Endothelial cell of umbilical vein (primary cell): Measurements from ENCODE around the gene MOB3B. TPM values are rescaled to one million over a fixed set of nuclear protein-coding genes. Genes with fewer than 3 reads are reported as not detected.

Experiments used
- BruUV-seq: library from RNA; stranded (reverse); fragments of 400-500 nt; replicated peaks from 2 replicates; lab custom pipeline; 2021; lab: Mats Ljungman, UMichigan
- CTCF ChIA-PET: fragments of 300-600, 350-600 bp; sonication (Branson Sonifier 250); formaldehyde crosslinking; loops from one replicate; lab custom pipeline; 2021; ENCODE audit warnings: antibody characterized with exemption, inconsistent platforms; lab: Charles Lee
- POLR2A ChIA-PET: fragments of 300-600, 350-600 bp; sonication (Branson Sonifier 250); formaldehyde crosslinking; loops from one replicate; lab custom pipeline; 2021; ENCODE audit warnings: antibody characterized with exemption, inconsistent platforms; lab: Charles Lee
- DNase-seq: peaks from one replicate; pipeline ENCODE4 v3.0.0-alpha.2; 2011; ENCODE audit warnings: low read depth, low spot score
- FAIRE-seq: peaks from 2 replicates; lab custom pipeline; 2011; peaks lifted over from hg19 to GRCh38; lab: Jason Lieb, UNC
- H2AFZ ChIP-seq: 2 replicates; pipeline ENCODE4 v1.6.0; 2012; ENCODE audit warnings: low read depth, low read length, control low read depth, inconsistent platforms
- H3K27ac ChIP-seq: 2 replicates; pipeline ENCODE4 v1.5.1; 2011; ENCODE audit warnings: low read depth, mild to moderate bottlenecking, control low read depth, low read length, moderate library complexity; ENCODE audit not compliant: insufficient read depth
- H3K27me3 ChIP-seq, 2 experiments: 2 replicates each; pipeline versions ENCODE4 v1.6.0 to v1.6.1; 2011; ENCODE audit warnings: low read length in 2 of 2, mixed read lengths in 1 of 2; ENCODE audit not compliant: control insufficient read depth in 2 of 2, insufficient read depth in 2 of 2
- H3K36me3 ChIP-seq, 2 experiments: 2 replicates in 1 of 2; 3 replicates in 1 of 2; pipeline ENCODE4 v1.5.1; 2011; ENCODE audit warnings: low read length in 2 of 2, mild to moderate bottlenecking in 1 of 2, moderate library complexity in 1 of 2; ENCODE audit not compliant: control insufficient read depth in 2 of 2, insufficient read depth in 2 of 2; ENCODE audit errors: extremely low read depth in 1 of 2
- H3K4me1 ChIP-seq: 3 replicates; pipeline ENCODE4 v1.5.1; 2011; ENCODE audit warnings: mild to moderate bottlenecking, low read length; ENCODE audit not compliant: control insufficient read depth, insufficient read depth; ENCODE audit errors: extremely low read depth
- H3K4me2 ChIP-seq: 2 replicates; pipeline ENCODE4 v1.6.1; 2011; ENCODE audit warnings: low read length, control low read depth, mixed read lengths; ENCODE audit not compliant: insufficient read depth
- H3K4me3 ChIP-seq, 3 experiments: fragments of 200-600 bp in 1 of 3; sonication (generic), shearing (Covaris generic) in 1 of 3; replicated peaks in 1 of 3; 2 replicates each; pipeline ENCODE4 v1.5.1; 2011 to 2016; ENCODE audit warnings: control low read depth in 3 of 3, low read length in 3 of 3, mild to moderate bottlenecking in 2 of 3, inconsistent platforms in 1 of 3, low read depth in 1 of 3, moderate library complexity in 1 of 3; ENCODE audit not compliant: insufficient read depth in 1 of 3
- H3K79me2 ChIP-seq: 2 replicates; pipeline ENCODE4 v1.6.0; 2012; ENCODE audit warnings: low read length, inconsistent platforms; ENCODE audit not compliant: control insufficient read depth, insufficient read depth
- H3K9ac ChIP-seq: replicated peaks from 2 replicates; pipeline ENCODE3; 2011; ENCODE audit warnings: low read length, control low read depth; ENCODE audit not compliant: insufficient read depth; ENCODE audit errors: extremely low read depth
- H3K9me1 ChIP-seq: replicated peaks from 3 replicates; pipeline ENCODE4 v1.6.0; 2011; ENCODE audit warnings: mild to moderate bottlenecking, low read length; ENCODE audit not compliant: control insufficient read depth, insufficient read depth; ENCODE audit errors: extremely low read depth
- H3K9me3 ChIP-seq: replicated peaks from 2 replicates; pipeline ENCODE4 v1.5.1; 2012; ENCODE audit warnings: low read length, inconsistent platforms; ENCODE audit not compliant: control insufficient read depth, insufficient read depth
- H4K20me1 ChIP-seq: replicated peaks from 2 replicates; pipeline ENCODE3; 2011; ENCODE audit warnings: mild to moderate bottlenecking, low read length; ENCODE audit not compliant: control insufficient read depth, insufficient read depth; ENCODE audit errors: extremely low read depth
- CTCF ChIP-seq, 2 donors: IDR thresholded peaks; 1 replicate in 1 of 2; 2 replicates in 1 of 2; pipeline ENCODE4 v1.5.1; 2011; ENCODE audit warnings: low read length in 2 of 2, mild to moderate bottlenecking in 2 of 2, moderate library complexity in 2 of 2, control low read depth in 1 of 2, inconsistent platforms in 1 of 2, low read depth in 1 of 2; ENCODE audit not compliant: insufficient read depth in 1 of 2; ENCODE audit errors: extremely low read depth in 1 of 2
- EZH2 ChIP-seq: IDR thresholded peaks from 2 replicates; pipeline ENCODE4 v1.6.1; 2012; ENCODE audit warnings: borderline replicate concordance, low read depth, mild to moderate bottlenecking, moderate library complexity, low read length, inconsistent platforms; ENCODE audit not compliant: severe bottlenecking
- GATA2 ChIP-seq: IDR thresholded peaks from 2 replicates; pipeline ENCODE4 v1.7.0; 2011; ENCODE audit warnings: low read depth, mild to moderate bottlenecking, moderate library complexity, mixed read lengths, low read length; ENCODE audit not compliant: insufficient read length, insufficient read depth
- JUN ChIP-seq: IDR thresholded peaks from 2 replicates; pipeline ENCODE4 v1.6.1; 2011; ENCODE audit warnings: borderline replicate concordance, low read depth; ENCODE audit not compliant: insufficient read length, insufficient read depth
- POLR2AphosphoS5 ChIP-seq: IDR thresholded peaks from 2 replicates; pipeline ENCODE4 v1.6.1; 2012; ENCODE audit warnings: low read depth, mild to moderate bottlenecking, control low read depth, low read length, moderate library complexity; ENCODE audit not compliant: insufficient read depth
- dilution Hi-C: fragments of 300-500 bp; cut with MboI; formaldehyde crosslinking; loops from one replicate; pipeline ENCODE4 v1.15.0; 2019; ENCODE audit warnings: low sequenced_read_pairs; ENCODE audit not compliant: extremely low pct_ligation_motif_present
- intact Hi-C: fragments of 100-400 bp; cut with micrococcal nuclease; formaldehyde crosslinking; loops from one replicate; pipeline ENCODE4 v1.10.0; 2022
- polyA plus RNA-seq, 4 experiments: library from polyadenylated mRNA; depleted of rRNA in 3 of 4; stranded (reverse) in 3 of 4; unstranded in 1 of 4; fragments of >200 nt; gene quantifications; 2 replicates each; pipeline versions ENCODE4 v1.2.1 to v1.2.3, GENCODE V29; 2011 to 2012; ENCODE audit warnings: missing spikeins in 1 of 4
- total RNA-seq: library from RNA; stranded (reverse); gene quantifications from 2 replicates; pipeline ENCODE4 v1.2.3, GENCODE V29; 2021
- TF ChIP-seq, protein P1 (sequence below): IDR thresholded peaks from 2 replicates; pipeline ENCODE4 v1.6.1; 2011; ENCODE audit not compliant: insufficient read depth, insufficient read length

The MOB3B gene
- total and polyA plus RNA-seq, 2 donors (not counting 3 experiments of a cell fraction or from before 2014, with no cell fraction given) = 0.03 TPM; not detected in 1

GRCh38 chr9:27556470-27556869, 26.9 kb upstream of the MOB3B start:
- H3K9me1 ChIP-seq = no peaks in the 10 kb centered on the region
- no peaks in the 10 kb centered on the region for H3K79me2 ChIP-seq
- no TSS peak for BruUV-seq
- H4K20me1 ChIP-seq = no peaks in the 10 kb centered on the region
- DNase-seq = no peak
- intact Hi-C loops = no loop called here
- FAIRE-seq = no peak
- H3K4me3 ChIP-seq = no peak overlapping the region
- H3K27ac ChIP-seq = no peak overlapping the region
- H3K27me3 ChIP-seq = no peaks in the 10 kb centered on the region
- TF ChIP-seq CTCF (IDR thresholded peaks at IDR 0.05; ENCODE audit: extremely low read depth in 1 of 2, insufficient read depth in 1 of 2, low read depth in 1 of 2, low read length in 2 of 2) (no peak), POLR2AphosphoS5 (no peak)
- TF ChIP-seq, protein P1, sequence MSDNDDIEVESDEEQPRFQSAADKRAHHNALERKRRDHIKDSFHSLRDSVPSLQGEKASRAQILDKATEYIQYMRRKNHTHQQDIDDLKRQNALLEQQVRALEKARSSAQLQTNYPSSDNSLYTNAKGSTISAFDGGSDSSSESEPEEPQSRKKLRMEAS = no peak
- no peaks in the 10 kb centered on the region for H3K4me1 ChIP-seq
- dilution Hi-C loops = no loop called here
- no peak overlapping the region for H2AFZ ChIP-seq
- no peak overlapping the region for H3K9ac ChIP-seq
- POLR2A ChIA-PET = no interaction called here
- CTCF ChIA-PET = no interaction called here
- H3K4me2 ChIP-seq = no peak overlapping the region
- peaks cover 2% of the 10 kb centered on the region in 2 experiments for H3K36me3 ChIP-seq
- H3K9me3 ChIP-seq = no peaks in the 10 kb centered on the region

GRCh38 chr9:27554712-27555111, 25.1 kb upstream of the MOB3B start:
- H3K79me2 ChIP-seq = no peaks in the 10 kb centered on the region
- BruUV-seq = no TSS peak
- TF ChIP-seq GATA2 (no peak), EZH2 (no peak), JUN (no peak), POLR2AphosphoS5 (no peak)
- ChIA-PET POLR2A (no interaction called here), CTCF (interaction anchor here (2.2 kb wide), 1 partner anchor 222 kb away, joined by 7 read pairs; no protein-coding TSS in a partner anchor)
- no peaks in the 10 kb centered on the region for H3K4me1 ChIP-seq
- no peak overlapping the region for H3K27ac ChIP-seq
- intact Hi-C loops (no loop called here), dilution Hi-C loops (no loop called here)
- H3K27me3 ChIP-seq = no peaks in the 10 kb centered on the region
- H3K9ac ChIP-seq = no peak overlapping the region
- FAIRE-seq (no peak), DNase-seq (no peak)
- H3K9me3 ChIP-seq = no peaks in the 10 kb centered on the region
- no peaks in the 10 kb centered on the region for H3K9me1 ChIP-seq
- H2AFZ ChIP-seq = no peak overlapping the region
- no peak overlapping the region for H3K4me2 ChIP-seq
- no peak overlapping the region for H3K4me3 ChIP-seq
- H3K36me3 ChIP-seq = peaks cover 2% of the 10 kb centered on the region in 2 experiments
- no peaks in the 10 kb centered on the region for H4K20me1 ChIP-seq
